HEK293 (cell line): ENCODE data around the gene CEBPA.

Experiments
- BCL11A ChIP-seq: fragments of 450-650 bp; formaldehyde crosslinking; IDR thresholded peaks from 2 replicates; pipeline ENCODE4 v1.5.1; 2016; ENCODE audit warnings: low read depth, missing biosample characterization, missing genetic modification characterization
- GLI2 ChIP-seq: fragments of 450-650 bp; formaldehyde crosslinking; IDR thresholded peaks from 2 replicates; pipeline ENCODE4; 2017; ENCODE audit warnings: missing biosample characterization, missing genetic modification characterization, low read depth, borderline replicate concordance
- GLIS2 ChIP-seq: fragments of 450-650 bp; formaldehyde crosslinking; IDR thresholded peaks from 2 replicates; pipeline ENCODE4 v1.5.1; 2016; ENCODE audit warnings: missing biosample characterization, missing genetic modification characterization
- HIC1 ChIP-seq: fragments of 450-650 bp; formaldehyde crosslinking; IDR thresholded peaks from 2 replicates; pipeline ENCODE4 v1.5.1; 2016; ENCODE audit warnings: missing biosample characterization, missing genetic modification characterization
- INSM2 ChIP-seq: fragments of 450-650 bp; formaldehyde crosslinking; IDR thresholded peaks from 2 replicates; pipeline ENCODE4 v1.5.1; 2016; ENCODE audit warnings: missing biosample characterization, missing genetic modification characterization
- KLF10 ChIP-seq: fragments of 450-650 bp; IDR thresholded peaks from 2 replicates; pipeline ENCODE4 v1.5.1; 2018; ENCODE audit warnings: missing biosample characterization, mild to moderate bottlenecking, missing genetic modification characterization
- KLF16 ChIP-seq: fragments of 450-650 bp; formaldehyde crosslinking; IDR thresholded peaks from 2 replicates; pipeline ENCODE4 v1.5.1; 2017; ENCODE audit warnings: missing biosample characterization, missing genetic modification characterization
- KLF17 ChIP-seq: fragments of 450-650 bp; formaldehyde crosslinking; IDR thresholded peaks from 2 replicates; pipeline ENCODE4 v1.5.1; 2016; ENCODE audit warnings: missing biosample characterization, missing genetic modification characterization
- KLF7 ChIP-seq: fragments of 450-650 bp; formaldehyde crosslinking; IDR thresholded peaks from 2 replicates; pipeline ENCODE4 v1.5.1; 2016; ENCODE audit warnings: missing biosample characterization, missing genetic modification characterization, borderline replicate concordance
- KLF8 ChIP-seq: fragments of 450-650 bp; formaldehyde crosslinking; IDR thresholded peaks from 2 replicates; pipeline ENCODE4 v1.5.1; 2016; ENCODE audit warnings: missing biosample characterization, missing genetic modification characterization
- YY2 ChIP-seq: fragments of 450-650 bp; formaldehyde crosslinking; IDR thresholded peaks from 2 replicates; pipeline ENCODE4 v1.5.1; 2016; ENCODE audit warnings: missing biosample characterization, missing genetic modification characterization
- ZEB2 ChIP-seq: fragments of 450-650 bp; formaldehyde crosslinking; IDR thresholded peaks from 2 replicates; pipeline ENCODE4 v1.5.1; 2016; ENCODE audit warnings: missing biosample characterization, missing genetic modification characterization
- ZNF10 ChIP-seq: fragments of 450-650 bp; formaldehyde crosslinking; IDR thresholded peaks from 2 replicates; pipeline ENCODE4 v1.5.1; 2017; ENCODE audit warnings: missing biosample characterization, missing genetic modification characterization
- ZNF114 ChIP-seq: fragments of 450-650 bp; formaldehyde crosslinking; IDR thresholded peaks from 2 replicates; pipeline ENCODE4 v1.5.0; 2017; ENCODE audit warnings: missing biosample characterization, missing genetic modification characterization
- ZNF175 ChIP-seq: fragments of 450-650 bp; formaldehyde crosslinking; IDR thresholded peaks from 2 replicates; pipeline ENCODE4 v1.5.1; 2016; ENCODE audit warnings: missing biosample characterization, missing genetic modification characterization
- ZNF19 ChIP-seq: fragments of 450-650 bp; formaldehyde crosslinking; IDR thresholded peaks from 2 replicates; pipeline ENCODE4; 2016; ENCODE audit warnings: missing biosample characterization, missing genetic modification characterization, low read depth
- ZNF221 ChIP-seq: fragments of 450-650 bp; formaldehyde crosslinking; IDR thresholded peaks from 2 replicates; pipeline ENCODE4 v1.5.1; 2017; ENCODE audit warnings: missing biosample characterization, missing genetic modification characterization, borderline replicate concordance
- ZNF266 ChIP-seq: fragments of 450-650 bp; formaldehyde crosslinking; IDR thresholded peaks from 2 replicates; pipeline ENCODE4 v1.5.1; 2016; ENCODE audit warnings: missing biosample characterization, missing genetic modification characterization, low read depth
- ZNF302 ChIP-seq: fragments of 450-650 bp; formaldehyde crosslinking; IDR thresholded peaks from 2 replicates; pipeline ENCODE4 v1.5.1; 2016; ENCODE audit warnings: missing biosample characterization, missing genetic modification characterization, low read depth
- ZNF398 ChIP-seq: fragments of 450-650 bp; formaldehyde crosslinking; IDR thresholded peaks from 2 replicates; pipeline ENCODE4 v1.5.1; 2017; ENCODE audit warnings: missing biosample characterization, missing genetic modification characterization
- ZNF404 ChIP-seq: fragments of 450-650 bp; formaldehyde crosslinking; IDR thresholded peaks from 2 replicates; pipeline ENCODE4 v1.5.1; 2017; ENCODE audit warnings: missing biosample characterization, missing genetic modification characterization
- ZNF423 ChIP-seq: fragments of 450-650 bp; formaldehyde crosslinking; IDR thresholded peaks from 2 replicates; pipeline ENCODE4 v1.5.1; 2016; ENCODE audit warnings: missing biosample characterization, missing genetic modification characterization
- ZNF433 ChIP-seq: fragments of 450-650 bp; formaldehyde crosslinking; IDR thresholded peaks from 2 replicates; pipeline ENCODE4 v1.5.1; 2016; ENCODE audit warnings: missing biosample characterization, missing genetic modification characterization, low read depth
- ZNF544 ChIP-seq: fragments of 450-650 bp; formaldehyde crosslinking; IDR thresholded peaks from 2 replicates; pipeline ENCODE4 v1.5.0; 2017; ENCODE audit warnings: missing biosample characterization, missing genetic modification characterization
- ZNF580 ChIP-seq: fragments of 450-650 bp; formaldehyde crosslinking; IDR thresholded peaks from 2 replicates; pipeline ENCODE4 v1.5.1; 2016; ENCODE audit warnings: missing biosample characterization, missing genetic modification characterization
- ZNF600 ChIP-seq: fragments of 450-650 bp; formaldehyde crosslinking; IDR thresholded peaks from 2 replicates; pipeline ENCODE4 v1.5.1; 2016; ENCODE audit warnings: missing biosample characterization, missing genetic modification characterization
- ZNF704 ChIP-seq: fragments of 450-650 bp; formaldehyde crosslinking; IDR thresholded peaks from 2 replicates; pipeline ENCODE4 v1.5.1; 2016; ENCODE audit warnings: missing biosample characterization, missing genetic modification characterization
- ZNF768 ChIP-seq: fragments of 450-650 bp; formaldehyde crosslinking; IDR thresholded peaks from 2 replicates; pipeline ENCODE4 v1.5.1; 2018; ENCODE audit warnings: missing biosample characterization, mild to moderate bottlenecking, missing genetic modification characterization
- ZNF777 ChIP-seq: fragments of 450-650 bp; formaldehyde crosslinking; IDR thresholded peaks from 2 replicates; pipeline ENCODE4 v1.5.1; 2017; ENCODE audit warnings: missing biosample characterization, missing genetic modification characterization, borderline replicate concordance
- ZNF843 ChIP-seq: fragments of 450-650 bp; formaldehyde crosslinking; IDR thresholded peaks from 2 replicates; pipeline ENCODE4 v1.5.1; 2016; ENCODE audit warnings: missing biosample characterization, missing genetic modification characterization

CEBPA gene

GRCh38 chr19:33293255-33294057 is 8.9 kb downstream of the CEBPA start (continued):
- TF ChIP-seq INSM2 (tag by site-specific recombination) = peak; percentile 98
- no peak for TF ChIP-seq ZNF114 (tag by site-specific recombination)
- no peak for TF ChIP-seq ZNF433 (tag by site-specific recombination)
- TF ChIP-seq KLF7 = peak; percentile 96
- TF ChIP-seq ZNF404 (tag by site-specific recombination) = peak; percentile 58; the same call in 1 of the 2 replicates
- peak; percentile 89 for TF ChIP-seq KLF10 (tag by site-specific recombination)
- TF ChIP-seq BCL11A (tag by site-specific recombination) = peak; percentile 97
- peak; percentile 99 for TF ChIP-seq ZNF843 (tag by site-specific recombination)
- TF ChIP-seq ZNF221 (tag by site-specific recombination) = 0 out of 2 replicates have a peak, but pooled peaks have one; percentile 86
- peak; percentile 79 for TF ChIP-seq KLF8 (tag by site-specific recombination)
- TF ChIP-seq ZNF600 (tag by site-specific recombination) = peak; percentile 85
- TF ChIP-seq ZNF266 = peak; percentile 37; the same call in 1 of the 2 replicates
- TF ChIP-seq KLF17 (tag by site-specific recombination) = peak; percentile 98
- no peak for TF ChIP-seq ZNF19 (tag by site-specific recombination)
- TF ChIP-seq ZNF544 (tag by site-specific recombination) = no peak
- 0 out of 2 replicates have a peak, but pooled peaks have one; percentile 51 for TF ChIP-seq ZNF302 (tag by site-specific recombination)
- TF ChIP-seq HIC1 (tag by site-specific recombination) = peak; percentile 99
- peak; percentile 86 for TF ChIP-seq ZNF580 (tag by site-specific recombination)
- TF ChIP-seq ZNF10 (tag by site-specific recombination) = peak; percentile 99
- TF ChIP-seq ZNF704 (tag by site-specific recombination) = no peak
- TF ChIP-seq ZNF768 (tag by site-specific recombination) = no peak
- peak; percentile 99 for TF ChIP-seq ZNF398 (tag by site-specific recombination)
- peak; percentile 96 for TF ChIP-seq GLIS2 (tag by site-specific recombination)
- TF ChIP-seq ZNF423 (tag by site-specific recombination) = peak; percentile 98
- peak; percentile 95 for TF ChIP-seq ZNF777 (tag by site-specific recombination)
- TF ChIP-seq ZNF175 = no peak
- peak; percentile 97 for TF ChIP-seq ZEB2 (tag by site-specific recombination)
- peak; percentile 99 for TF ChIP-seq GLI2
- peak; percentile 75 for TF ChIP-seq KLF16
- TF ChIP-seq YY2 (tag by site-specific recombination) = peak; percentile 98
